Mesothelial cell of epicardium (in vitro differentiated cells): ENCODE results near the gene DBR1. TPM values are rescaled to one million over a fixed set of nuclear protein-coding genes. Genes with fewer than 3 reads are reported as not detected.
A peak's percentile ranks its signal among the peaks of the same experiment; 100 is the strongest.

Experiments
- DNase-seq, 2 experiments: peaks; one replicate each; pipeline ENCODE4 v3.0.0; 2021; ENCODE audit warnings: low spot score in 2 of 2; ENCODE audit not compliant: unreplicated experiment in 2 of 2
- H3K27ac Mint-ChIP-seq: 2 replicates; pipeline ENCODE4 v1.8.0; 2021; ENCODE audit warnings: mixed read lengths
- H3K27me3 Mint-ChIP-seq: 2 replicates; pipeline ENCODE4 v1.8.0; 2021; ENCODE audit warnings: low read depth, mixed read lengths
- H3K36me3 Mint-ChIP-seq: 2 replicates; pipeline ENCODE4 v1.8.0; 2021; ENCODE audit warnings: mixed read lengths
- H3K4me1 Mint-ChIP-seq: 2 replicates; pipeline ENCODE4 v1.8.0; 2021; ENCODE audit warnings: mixed read lengths
- H3K4me3 Mint-ChIP-seq: 2 replicates; pipeline ENCODE4 v1.8.0; 2021; ENCODE audit warnings: mild to moderate bottlenecking, moderate library complexity, mixed read lengths
- H3K9me3 Mint-ChIP-seq: 2 replicates; pipeline ENCODE4 v1.8.0; 2021; ENCODE audit warnings: mixed read lengths
- total RNA-seq: library from RNA; stranded (reverse); gene quantifications from 3 replicates; pipeline ENCODE4 v1.2.1, GENCODE V29; 2021
- TF ChIP-seq, protein P1 (sequence below): fragments of 200-600 bp; sonication (generic); IDR thresholded peaks from one replicate; pipeline ENCODE4 v1.5.0; 2021; ENCODE audit warnings: antibody characterized with exemption; ENCODE audit not compliant: unreplicated experiment

Gene DBR1
- total RNA-seq, 1 donor from 2014 or later: 19.3 TPM

GRCh38 chr3:138113326-138113725 lies 61.4 kb downstream of the DBR1 start:
- Mint-ChIP-seq H3K27me3 (no peaks in the 10 kb centered on the region), H3K4me1 (peaks cover 22% of the 10 kb centered on the region), H3K4me3 (no peak overlapping the region), H3K36me3 (no peaks in the 10 kb centered on the region), H3K27ac (peak overlapping the region; percentile 39), H3K9me3 (no peaks in the 10 kb centered on the region)
- DNase-seq: no peak
- TF ChIP-seq, protein P1, sequence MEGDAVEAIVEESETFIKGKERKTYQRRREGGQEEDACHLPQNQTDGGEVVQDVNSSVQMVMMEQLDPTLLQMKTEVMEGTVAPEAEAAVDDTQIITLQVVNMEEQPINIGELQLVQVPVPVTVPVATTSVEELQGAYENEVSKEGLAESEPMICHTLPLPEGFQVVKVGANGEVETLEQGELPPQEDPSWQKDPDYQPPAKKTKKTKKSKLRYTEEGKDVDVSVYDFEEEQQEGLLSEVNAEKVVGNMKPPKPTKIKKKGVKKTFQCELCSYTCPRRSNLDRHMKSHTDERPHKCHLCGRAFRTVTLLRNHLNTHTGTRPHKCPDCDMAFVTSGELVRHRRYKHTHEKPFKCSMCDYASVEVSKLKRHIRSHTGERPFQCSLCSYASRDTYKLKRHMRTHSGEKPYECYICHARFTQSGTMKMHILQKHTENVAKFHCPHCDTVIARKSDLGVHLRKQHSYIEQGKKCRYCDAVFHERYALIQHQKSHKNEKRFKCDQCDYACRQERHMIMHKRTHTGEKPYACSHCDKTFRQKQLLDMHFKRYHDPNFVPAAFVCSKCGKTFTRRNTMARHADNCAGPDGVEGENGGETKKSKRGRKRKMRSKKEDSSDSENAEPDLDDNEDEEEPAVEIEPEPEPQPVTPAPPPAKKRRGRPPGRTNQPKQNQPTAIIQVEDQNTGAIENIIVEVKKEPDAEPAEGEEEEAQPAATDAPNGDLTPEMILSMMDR: no peak

DNA sequence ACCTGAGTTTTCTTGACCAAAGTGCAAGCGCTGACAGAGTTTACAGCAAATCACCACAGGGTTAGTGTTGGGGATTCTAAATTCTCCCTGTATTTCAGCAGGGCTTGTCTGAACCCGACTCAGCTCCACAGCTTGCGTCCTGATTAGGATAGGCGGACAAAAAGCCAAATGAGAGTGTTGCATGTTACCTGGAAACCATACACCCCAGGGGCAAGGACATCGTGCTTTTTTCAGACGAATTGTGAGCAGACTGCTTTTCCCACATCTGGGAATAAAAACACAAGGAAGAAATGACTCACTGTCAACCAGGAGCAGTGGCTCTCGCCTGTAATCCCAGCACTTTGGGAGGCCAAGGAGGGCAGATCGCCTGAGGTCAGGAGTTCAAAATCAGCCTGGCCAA lies 62.4 kb downstream of the DBR1 start:
- H3K27ac Mint-ChIP-seq: no peak overlapping the region
- H3K27me3 Mint-ChIP-seq: no peaks in the 10 kb centered on the region
- peaks cover 22% of the 10 kb centered on the region for H3K4me1 Mint-ChIP-seq
- TF ChIP-seq, protein P1: no peak
- H3K9me3 Mint-ChIP-seq: no peaks in the 10 kb centered on the region
- H3K36me3 Mint-ChIP-seq: no peaks in the 10 kb centered on the region
- DNase-seq: no peak
- no peak overlapping the region for H3K4me3 Mint-ChIP-seq

Other genes with a start within 250 kb of the DBR1 start
- not detected in 3 replicates for gene CLDN18, start 164.8 kb downstream of the DBR1 start, total RNA-seq
- 24.9 to 26.5 TPM (median 25.1 TPM) in 3 replicates for gene DZIP1L, start 59.3 kb downstream of the DBR1 start, total RNA-seq
- gene A4GNT, start 42.5 kb downstream of the DBR1 start, total RNA-seq: not detected in 3 replicates
- 48.8 to 53.2 TPM (median 50.6 TPM) in 3 replicates for gene ARMC8, start 12.4 kb upstream of the DBR1 start, total RNA-seq
- gene NME9, start 154.9 kb upstream of the DBR1 start, total RNA-seq: 0.34 to 1.1 TPM (median 0.44 TPM) in 3 replicates
- gene MRAS, start 173.7 kb upstream of the DBR1 start, total RNA-seq: 37.3 to 40.4 TPM (median 40.1 TPM) in 3 replicates